ENCODE data around the gene SH2D3A. TPM values are rescaled to one million over a fixed set of nuclear protein-coding genes. Genes with fewer than 3 reads are reported as not detected.
"Not testable (repeated sequence)": the region's sequence is repeated elsewhere in the genome, so short reads cannot be mapped to it uniquely, and the experiment has no call there.

Gene SH2D3A
- total and polyA plus RNA-seq, 2 experiments from 2014 or later: 14.8 to 19.6 TPM

GRCh38 chr19:6709549-6709948 is 57.7 kb downstream of the SH2D3A start:
- TF ChIP-seq EZH2phosphoT487 (IDR thresholded peaks at IDR 0.05; ENCODE audit: low read depth, severe bottlenecking, unreplicated experiment) (no peak), EZH2 (IDR thresholded peaks at IDR 0.05; ENCODE audit: borderline replicate concordance) (no peak)
- TF ChIP-seq, protein P1, sequence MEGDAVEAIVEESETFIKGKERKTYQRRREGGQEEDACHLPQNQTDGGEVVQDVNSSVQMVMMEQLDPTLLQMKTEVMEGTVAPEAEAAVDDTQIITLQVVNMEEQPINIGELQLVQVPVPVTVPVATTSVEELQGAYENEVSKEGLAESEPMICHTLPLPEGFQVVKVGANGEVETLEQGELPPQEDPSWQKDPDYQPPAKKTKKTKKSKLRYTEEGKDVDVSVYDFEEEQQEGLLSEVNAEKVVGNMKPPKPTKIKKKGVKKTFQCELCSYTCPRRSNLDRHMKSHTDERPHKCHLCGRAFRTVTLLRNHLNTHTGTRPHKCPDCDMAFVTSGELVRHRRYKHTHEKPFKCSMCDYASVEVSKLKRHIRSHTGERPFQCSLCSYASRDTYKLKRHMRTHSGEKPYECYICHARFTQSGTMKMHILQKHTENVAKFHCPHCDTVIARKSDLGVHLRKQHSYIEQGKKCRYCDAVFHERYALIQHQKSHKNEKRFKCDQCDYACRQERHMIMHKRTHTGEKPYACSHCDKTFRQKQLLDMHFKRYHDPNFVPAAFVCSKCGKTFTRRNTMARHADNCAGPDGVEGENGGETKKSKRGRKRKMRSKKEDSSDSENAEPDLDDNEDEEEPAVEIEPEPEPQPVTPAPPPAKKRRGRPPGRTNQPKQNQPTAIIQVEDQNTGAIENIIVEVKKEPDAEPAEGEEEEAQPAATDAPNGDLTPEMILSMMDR (IDR thresholded peaks at IDR 0.05; ENCODE audit: poor library complexity): no peak
- no peak overlapping the region for H3K4me2 ChIP-seq
- 50% methylated on average over 12 of the region's 14 CpGs for WGBS (ENCODE audit: low lambda C conversion rate, missing lambda C conversion rate)

GRCh38 chr19:6708913-6709312 is 58.3 kb downstream of the SH2D3A start:
- WGBS (ENCODE audit: low lambda C conversion rate, missing lambda C conversion rate): 89% methylated on average over 12 of the region's 12 CpGs
- peaks cover 30% of the 10 kb centered on the region for H3K27me3 ChIP-seq

More at GRCh38 chr19:6709549-6709948, 57.7 kb downstream of the SH2D3A start:
- H3K9me2 ChIP-seq (replicated peaks; ENCODE audit: insufficient read depth): no peaks in the 10 kb centered on the region
- no peaks in the 10 kb centered on the region for H3K4me1 ChIP-seq (ENCODE audit: insufficient read depth)
- no peaks in the 10 kb centered on the region for H3K9me3 ChIP-seq (ENCODE audit: low read depth)
- no peaks in the 10 kb centered on the region for H3K36me3 ChIP-seq (replicated peaks; ENCODE audit: insufficient read depth, low read depth)
- no peak overlapping the region for H3K27ac ChIP-seq
- DNase-seq (ENCODE audit: low spot score): no peak
- no peaks in the 10 kb centered on the region for H4K20me1 ChIP-seq (ENCODE audit: insufficient read depth, poor library complexity, severe bottlenecking)
- no peaks in the 10 kb centered on the region for H3K79me2 ChIP-seq
- no peak overlapping the region for H3K4me3 ChIP-seq
- no peak overlapping the region for H2AFZ ChIP-seq
- peaks cover 30% of the 10 kb centered on the region for H3K27me3 ChIP-seq

GRCh38 chr19:6708346-6708745 is 58.9 kb downstream of the SH2D3A start:
- Histone ChIP-seq H3K79me2 (no peaks in the 10 kb centered on the region), H4K20me1 (ENCODE audit: insufficient read depth, poor library complexity, severe bottlenecking) (no peaks in the 10 kb centered on the region), H2AFZ (no peak overlapping the region), H3K27me3 (peaks cover 30% of the 10 kb centered on the region), H3K9me3 (ENCODE audit: low read depth) (no peaks in the 10 kb centered on the region), H3K9me2 (replicated peaks; ENCODE audit: insufficient read depth) (no peaks in the 10 kb centered on the region), H3K36me3 (replicated peaks; ENCODE audit: insufficient read depth, low read depth) (no peaks in the 10 kb centered on the region), H3K4me2 (no peak overlapping the region), H3K4me3 (no peak overlapping the region), H3K27ac (no peak overlapping the region), H3K4me1 (ENCODE audit: insufficient read depth) (no peaks in the 10 kb centered on the region)
- TF ChIP-seq EZH2 (IDR thresholded peaks at IDR 0.05; ENCODE audit: borderline replicate concordance): no peak
- no peak for TF ChIP-seq EZH2phosphoT487 (IDR thresholded peaks at IDR 0.05; ENCODE audit: low read depth, severe bottlenecking, unreplicated experiment)
- TF ChIP-seq, protein P1 (IDR thresholded peaks at IDR 0.05; ENCODE audit: poor library complexity): no peak
- DNase-seq (ENCODE audit: low spot score): no peak
- 90% methylated on average over 3 of the region's 3 CpGs for WGBS (ENCODE audit: low lambda C conversion rate, missing lambda C conversion rate)

More at GRCh38 chr19:6708913-6709312, 58.3 kb downstream of the SH2D3A start:
- not testable (repeated sequence) for H3K4me1 ChIP-seq (ENCODE audit: insufficient read depth); H4K20me1 ChIP-seq (ENCODE audit: insufficient read depth, poor library complexity, severe bottlenecking); H3K9me2 ChIP-seq (replicated peaks; ENCODE audit: insufficient read depth); H3K9me3 ChIP-seq (ENCODE audit: low read depth); H3K4me2 ChIP-seq; DNase-seq (ENCODE audit: low spot score); H2AFZ ChIP-seq; H3K4me3 ChIP-seq; H3K27ac ChIP-seq; H3K79me2 ChIP-seq; H3K36me3 ChIP-seq (replicated peaks; ENCODE audit: insufficient read depth, low read depth)

DNA sequence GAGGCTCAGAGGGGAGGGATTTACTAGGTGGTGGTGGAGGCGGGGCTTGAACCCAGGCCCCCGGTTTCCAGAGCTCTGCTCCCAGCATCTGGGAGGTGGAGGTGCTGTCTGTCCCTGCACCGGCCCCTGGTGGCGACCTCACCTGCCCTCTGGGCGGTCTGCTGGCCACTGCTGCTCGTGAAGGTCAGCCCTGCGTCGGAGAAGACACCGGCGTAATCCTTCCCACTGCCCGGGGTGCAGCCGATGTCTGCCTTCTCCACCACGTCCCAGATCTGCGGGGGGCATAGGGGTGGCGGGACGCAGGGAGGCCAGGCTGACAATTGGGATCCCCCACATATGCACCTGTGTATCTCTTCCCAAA is 59.6 kb downstream of the SH2D3A start:
- no peak for DNase-seq (ENCODE audit: low spot score)
- no peaks in the 10 kb centered on the region for H3K4me1 ChIP-seq (ENCODE audit: insufficient read depth)
- H3K27me3 ChIP-seq: peaks cover 30% of the 10 kb centered on the region
- no peaks in the 10 kb centered on the region for H3K79me2 ChIP-seq
- no peak overlapping the region for H3K4me3 ChIP-seq
- H2AFZ ChIP-seq: no peak overlapping the region
- no peaks in the 10 kb centered on the region for H4K20me1 ChIP-seq (ENCODE audit: insufficient read depth, poor library complexity, severe bottlenecking)
- no peak overlapping the region for H3K27ac ChIP-seq
- H3K36me3 ChIP-seq (replicated peaks; ENCODE audit: insufficient read depth, low read depth): no peaks in the 10 kb centered on the region
- TF ChIP-seq, protein P1 (IDR thresholded peaks at IDR 0.05; ENCODE audit: poor library complexity): no peak
- no peak for TF ChIP-seq EZH2phosphoT487 (IDR thresholded peaks at IDR 0.05; ENCODE audit: low read depth, severe bottlenecking, unreplicated experiment)
- no peak for TF ChIP-seq EZH2 (IDR thresholded peaks at IDR 0.05; ENCODE audit: borderline replicate concordance)
- WGBS (ENCODE audit: low lambda C conversion rate, missing lambda C conversion rate): 91% methylated on average over 12 of the region's 16 CpGs
- no peaks in the 10 kb centered on the region for H3K9me2 ChIP-seq (replicated peaks; ENCODE audit: insufficient read depth)
- no peak overlapping the region for H3K4me2 ChIP-seq
- H3K9me3 ChIP-seq (ENCODE audit: low read depth): no peaks in the 10 kb centered on the region

Data from hepatocyte (in vitro differentiated cells).